Heart right ventricle (tissue), 16 donors: ENCODE measurements around the gene MOV10. TPM values are rescaled to one million over a fixed set of nuclear protein-coding genes. Genes with fewer than 3 reads are reported as not detected.
"Not testable (repeated sequence)": the region's sequence is repeated elsewhere in the genome, so short reads cannot be mapped to it uniquely, and the experiment has no call there.

Experiments used
- ATAC-seq, 8 donors: fragments of 200-7000 bp; cut with Tn5 transposase; one replicate each; pipeline ENCODE4 v1.9.1; 2020; ENCODE audit warnings: mild to moderate bottlenecking in 8 of 8, moderate library complexity in 8 of 8, moderate number of reproducible peaks in 1 of 8
- DNase-seq, 2 donors: peaks; one replicate each; pipeline ENCODE4 v3.0.0-alpha.2; 2020
- H3K27ac ChIP-seq, 10 donors: fragments of 200-600 bp; sonication (generic) in 2 of 10; one replicate each; pipeline versions ENCODE4 v1.5.0 to v1.8.0; 2020 to 2022; ENCODE audit warnings: mild to moderate bottlenecking in 3 of 10
- H3K27me3 ChIP-seq, 7 donors: fragments of 200-600 bp; one replicate each; pipeline ENCODE4 v1.8.0; 2021 to 2022; ENCODE audit warnings: mild to moderate bottlenecking in 2 of 7
- H3K36me3 ChIP-seq, 9 donors: fragments of 200-600 bp; sonication (generic) in 1 of 9; one replicate each; pipeline versions ENCODE4 v1.5.0 to v1.8.0; 2020 to 2022; ENCODE audit warnings: mild to moderate bottlenecking in 2 of 9
- H3K4me1 ChIP-seq, 9 donors: fragments of 200-600 bp; sonication (generic) in 1 of 9; one replicate each; pipeline versions ENCODE4 v1.5.0 to v1.8.0; 2020 to 2022; ENCODE audit warnings: mild to moderate bottlenecking in 4 of 9
- H3K4me3 ChIP-seq, 10 donors: fragments of 200-600 bp; sonication (generic) in 2 of 10; one replicate each; pipeline versions ENCODE4 v1.5.0 to v1.8.0; 2020 to 2022; ENCODE audit warnings: mild to moderate bottlenecking in 7 of 10, moderate library complexity in 2 of 10
- H3K9me3 ChIP-seq, 11 donors: fragments of 200-600 bp in 10 of 11; sonication (generic) in 2 of 11; one replicate each; pipeline versions ENCODE4 v1.5.0 to v1.8.0; 2013 to 2022; ENCODE audit warnings: mild to moderate bottlenecking in 2 of 11, control low read depth in 1 of 11, moderate library complexity in 1 of 11
- WGBS, 2 donors: extraction: QIAGEN DNeasy Blood & Tissue Kit; methylation state at CpG; one replicate each; pipeline ENCODE4 v1.1.7; 2013; ENCODE audit warnings: inconsistent platforms in 1 of 2; 5-methylcytosine and 5-hydroxymethylcytosine counted together
- intact Hi-C, 10 donors: fragments of 100-400 bp; cut with DNase I; formaldehyde crosslinking; loops; one replicate each; pipeline versions ENCODE4 v1.11.1 to v1.14.2; 2022
- polyA plus RNA-seq, 2 donors: library from polyadenylated mRNA; stranded (reverse); fragments of 200-250 nt; gene quantifications; one replicate each; pipeline ENCODE4 v1.2.3, GENCODE V29; 2013
- total RNA-seq, 10 donors: library from RNA; stranded (reverse); fragmentation: NEBNext Ultra II Directional in 3 of 10; extraction: Animal tissue kit (Norgen Biotek cat#: 25700) in 3 of 10; gene quantifications; one replicate each; pipeline versions ENCODE4 v1.2.1 to v1.2.4, GENCODE V29; 2021 to 2023
- TF ChIP-seq, protein P1 (sequence below), 9 donors: fragments of 200-600 bp; sonication (generic) in 2 of 9; IDR thresholded peaks; one replicate each; pipeline versions ENCODE4 v1.5.0 to v1.8.0; 2021 to 2022; ENCODE audit warnings: antibody characterized with exemption in 9 of 9, mild to moderate bottlenecking in 5 of 9, moderate library complexity in 1 of 9
- donor health status: Arrhythmogenic right ventricular cardiomyopathy.
- donor health status: ischemic (EF 13 %, LVEDD 7.1; RV severe dilation, severe dysfunction).
- donor health status: healthy with polysubstance abuse.
- donor health status: DM: no; HTN: yes; CAD: no.
- donor health status: DM: no; HTN: no; CAD: no.
- donor health status: ischemic (EF 25% LVEDD 6.9; RV normal size, moderate dysfunction).
- donor health status: ischemic (EF 25% LVEDD 5.7; RV mildly dilated, moderate dysfunction).
- donor health status: healthy.
- donor health status: DM: yes; HTN: yes; CAD: no.
- donor health status: Ischemic cardiomyopathy.
- donor health status: ischemic (EF 35%, LVEDD 5.7; RV mildly dilated, moderate dysfunction).
- donor health status: nonischemic (EF 11% LVEDD 7.7; RV severe dilation, severe dysfunction).
- donor health status: DM: yes; HTN: yes; CAD: no.
- donor health status: PGD.
- donor health status: ischemic (EF 29% LVEDD 5.4; RV normal size, mild dysfunction).
- donor health status: nonischemic (EF 23%, LVEDD 6.1; RV moderate dilation, normal function).

MOV10 gene
- total and polyA plus RNA-seq, 12 donors, result 6.3 to 69.4 (median 14.2) TPM

DNA sequence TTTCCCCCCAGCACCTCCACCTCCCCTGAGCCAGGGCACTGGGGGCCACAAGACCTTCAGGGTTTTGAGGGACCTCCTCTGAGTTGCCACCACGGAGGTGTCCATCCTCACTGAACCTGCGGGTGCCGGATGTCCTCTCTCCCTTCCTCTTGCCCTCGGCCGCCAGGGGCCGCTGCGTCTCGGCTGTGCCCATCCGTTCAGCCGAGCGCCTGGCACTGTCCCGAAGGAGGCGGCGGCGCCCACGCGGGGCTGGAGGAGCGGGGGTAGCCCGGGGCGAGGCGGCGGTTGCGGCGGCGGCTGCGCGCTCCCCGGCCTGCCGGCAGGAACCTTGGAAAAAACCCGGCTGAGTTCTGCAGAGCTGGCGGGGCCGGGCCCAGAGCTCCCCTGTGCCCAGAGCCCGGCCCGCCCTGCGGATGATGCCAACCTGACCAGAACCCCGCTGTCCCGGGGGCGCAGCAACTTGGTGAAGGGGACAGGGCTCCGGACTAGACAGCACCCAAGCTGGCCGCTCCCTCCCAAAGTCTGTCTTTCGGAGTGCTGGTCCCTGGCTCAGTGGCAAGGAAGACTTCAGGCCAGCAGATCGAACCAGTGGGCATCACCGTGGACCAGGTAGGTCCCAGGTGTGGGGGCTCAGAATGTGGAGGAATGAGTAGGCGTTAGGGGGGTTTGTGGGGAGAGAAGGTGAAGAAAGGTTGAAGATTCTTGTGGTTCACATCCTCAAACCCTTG, 44.4 kb downstream of the MOV10 start:
- peaks cover 0 to 38% (median 12%) of the 10 kb centered on the region in 7 donors for H3K27me3 ChIP-seq
- peak overlapping the region in 8 of 10 donors; percentile 6 to 46 (median 32) for H3K4me3 ChIP-seq
- H3K9me3 ChIP-seq, result no peaks in the 10 kb centered on the region
- intact Hi-C loops, result loop anchor here (1.0 to 10.0 kb wide), 14 partner anchors 83 to 958 kb away; partner anchors contain the start of genes LRIG2 (in 6 of the 10) and SLC16A1 (in 3 of the 10)
- ATAC-seq, result peak in 1 of 8 donors; percentile 19
- no peaks in the 10 kb centered on the region for H3K36me3 ChIP-seq
- no peak overlapping the region for H3K27ac ChIP-seq
- peaks cover 2 to 41% (median 22%) of the 10 kb centered on the region in 9 donors for H3K4me1 ChIP-seq
- TF ChIP-seq, protein P1, sequence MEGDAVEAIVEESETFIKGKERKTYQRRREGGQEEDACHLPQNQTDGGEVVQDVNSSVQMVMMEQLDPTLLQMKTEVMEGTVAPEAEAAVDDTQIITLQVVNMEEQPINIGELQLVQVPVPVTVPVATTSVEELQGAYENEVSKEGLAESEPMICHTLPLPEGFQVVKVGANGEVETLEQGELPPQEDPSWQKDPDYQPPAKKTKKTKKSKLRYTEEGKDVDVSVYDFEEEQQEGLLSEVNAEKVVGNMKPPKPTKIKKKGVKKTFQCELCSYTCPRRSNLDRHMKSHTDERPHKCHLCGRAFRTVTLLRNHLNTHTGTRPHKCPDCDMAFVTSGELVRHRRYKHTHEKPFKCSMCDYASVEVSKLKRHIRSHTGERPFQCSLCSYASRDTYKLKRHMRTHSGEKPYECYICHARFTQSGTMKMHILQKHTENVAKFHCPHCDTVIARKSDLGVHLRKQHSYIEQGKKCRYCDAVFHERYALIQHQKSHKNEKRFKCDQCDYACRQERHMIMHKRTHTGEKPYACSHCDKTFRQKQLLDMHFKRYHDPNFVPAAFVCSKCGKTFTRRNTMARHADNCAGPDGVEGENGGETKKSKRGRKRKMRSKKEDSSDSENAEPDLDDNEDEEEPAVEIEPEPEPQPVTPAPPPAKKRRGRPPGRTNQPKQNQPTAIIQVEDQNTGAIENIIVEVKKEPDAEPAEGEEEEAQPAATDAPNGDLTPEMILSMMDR (IDR thresholded peaks at IDR 0.05), result peak; percentile 45 to 92 (median 83)
- DNase-seq, result peak; percentile 78 to 82
- 15 to 20% methylated on average over 44 of the region's 44 CpGs for WGBS, 2 donors

DNA sequence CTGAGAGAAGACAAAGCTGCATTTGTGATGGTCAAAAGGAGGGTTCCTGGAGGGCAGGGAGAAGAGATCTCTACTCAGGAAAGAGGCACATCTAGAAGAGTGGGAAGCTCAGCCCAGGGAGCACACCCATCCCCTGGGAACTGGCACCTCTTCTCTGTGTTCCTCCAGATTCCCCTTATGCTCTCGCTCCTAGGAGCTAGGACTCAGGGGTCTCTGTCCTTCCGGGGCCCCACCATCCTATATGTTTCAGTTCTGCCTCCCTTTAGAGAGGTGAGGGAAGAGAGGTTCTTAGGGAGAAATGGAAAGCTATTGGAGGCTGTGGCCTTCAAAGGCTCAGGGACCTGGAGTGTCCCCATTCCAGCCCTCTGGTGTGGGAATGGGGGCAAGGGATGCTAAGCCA, 45.2 kb downstream of the MOV10 start:
- Histone ChIP-seq H3K27me3 (peaks cover 0 to 37% (median 12%) of the 10 kb centered on the region in 7 donors), H3K27ac (no peak overlapping the region), H3K4me1 (peaks cover 2 to 33% (median 13%) of the 10 kb centered on the region in 9 donors), H3K9me3 (no peaks in the 10 kb centered on the region), H3K4me3 (no peak overlapping the region), H3K36me3 (no peaks in the 10 kb centered on the region)
- DNase-seq (no peak), ATAC-seq (no peak)
- whole genome bisulfite sequencing, 2 donors, result 92 to 95% methylated on average over 2 of the region's 2 CpGs
- TF ChIP-seq, protein P1 (IDR thresholded peaks at IDR 0.05), result no peak
- intact Hi-C loops, result loop anchor here (2.0 to 10.0 kb wide), 13 partner anchors 83 to 958 kb away; partner anchors contain the start of genes LRIG2 (in 6 of the 10) and SLC16A1 (in 3 of the 10)

DNA sequence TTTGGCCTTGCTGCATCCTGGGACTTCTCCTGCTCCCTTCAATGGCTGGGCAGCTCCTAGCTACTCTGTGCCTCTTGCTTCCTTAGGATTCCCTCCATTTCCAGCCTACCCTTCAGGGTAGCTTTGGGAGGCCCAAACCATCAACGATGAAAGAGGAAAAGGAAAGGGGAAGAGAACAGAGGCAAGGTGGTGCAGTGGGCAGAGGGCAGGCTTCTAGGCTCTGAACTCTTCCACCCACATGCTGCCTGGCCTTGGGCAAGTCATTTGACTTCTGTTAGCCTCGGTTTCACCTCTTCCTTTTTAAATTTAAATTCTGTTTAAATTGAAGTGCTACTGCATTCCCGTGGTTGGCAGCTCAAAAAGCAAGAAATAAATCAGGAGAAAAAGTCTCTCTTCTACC, 46.3 kb downstream of the MOV10 start:
- 71 to 74% methylated on average over 3 of the region's 3 CpGs for WGBS, 2 donors
- Histone ChIP-seq H3K27ac (no peak overlapping the region), H3K4me1 (peaks cover 2 to 27% (median 11%) of the 10 kb centered on the region in 9 donors), H3K36me3 (no peaks in the 10 kb centered on the region), H3K4me3 (no peak overlapping the region), H3K9me3 (no peaks in the 10 kb centered on the region), H3K27me3 (peaks cover 0 to 34% (median 12%) of the 10 kb centered on the region in 7 donors)
- DNase-seq (no peak), ATAC-seq (no peak)
- TF ChIP-seq, protein P1 (IDR thresholded peaks at IDR 0.05), result no peak
- intact Hi-C loops, result loop anchor here in 1 of 10 donors (10.0 kb wide), 1 partner anchor 324 kb away; no protein-coding TSS in a partner anchor

DNA sequence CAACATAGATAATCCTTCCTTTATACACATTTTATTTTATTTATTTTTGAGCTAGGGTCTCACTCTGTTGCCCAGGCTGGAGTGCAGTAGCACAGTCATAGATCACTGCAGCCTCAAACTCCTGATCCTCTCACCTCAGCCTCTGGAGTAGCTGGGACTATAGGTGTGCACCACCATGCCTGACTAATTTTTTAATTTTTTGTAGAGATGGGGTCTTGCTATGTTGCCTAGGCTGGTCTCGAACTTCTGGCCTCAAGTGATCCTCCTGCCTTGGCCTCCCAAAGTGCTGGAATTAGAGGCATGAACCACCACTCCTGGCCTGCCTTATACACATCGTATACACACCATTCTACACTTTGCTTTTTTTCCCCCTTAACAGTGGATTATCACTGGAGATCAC, 46.8 kb downstream of the MOV10 start:
- not testable (repeated sequence) for DNase-seq, H3K27ac ChIP-seq, H3K9me3 ChIP-seq, ATAC-seq, H3K36me3 ChIP-seq, H3K4me3 ChIP-seq
- Histone ChIP-seq H3K4me1 (peaks cover 0 to 23% (median 7%) of the 10 kb centered on the region in 9 donors), H3K27me3 (peaks cover 0 to 34% (median 12%) of the 10 kb centered on the region in 7 donors)
- 97 to 100% methylated on average over 2 of the region's 2 CpGs for WGBS, 2 donors
- intact Hi-C loops, result loop anchor here in 1 of 10 donors (10.0 kb wide), 1 partner anchor 324 kb away; no protein-coding TSS in a partner anchor
